ENCODE data around the gene TTC34.
A peak's percentile ranks its signal among the peaks of the same experiment; 100 is the strongest.

The TTC34 gene

GRCh38 chr1:2588661-2589430 is 212.6 kb downstream of the TTC34 start:
- Histone ChIP-seq H3K27me3 (ENCODE audit: low read depth, low read length) (no peaks in the 10 kb centered on the region), H2AFZ (ENCODE audit: low read depth, low read length) (no peak overlapping the region), H4K20me1 (ENCODE audit: insufficient read depth, low read length) (no peaks in the 10 kb centered on the region), H3K4me3 (ENCODE audit: low read length) (no peak overlapping the region), H3K36me3 (replicated peaks; ENCODE audit: low read depth, low read length) (peaks cover 3% of the 10 kb centered on the region), H3K9ac (ENCODE audit: low read length) (no peak overlapping the region), H3K79me2 (ENCODE audit: low read length) (peaks cover 10% of the 10 kb centered on the region; the same call in 1 of the 2 replicates), H3K27ac (ENCODE audit: low read length) (no peak overlapping the region), H3K4me2 (ENCODE audit: low read length) (no peak overlapping the region), H3K9me3 (ENCODE audit: insufficient read depth, low read length) (no peaks in the 10 kb centered on the region), H3K4me1 (ENCODE audit: low read length) (peaks cover 17% of the 10 kb centered on the region)
- TF ChIP-seq EZH2phosphoT487 (IDR thresholded peaks at IDR 0.05; ENCODE audit: low read depth) (no peak), CTCF (IDR thresholded peaks at IDR 0.05; ENCODE audit: low read depth, low read length) (no peak)

- H3K9ac ChIP-seq (ENCODE audit: low read length), result no peak overlapping the region
- TF ChIP-seq CTCF (IDR thresholded peaks at IDR 0.05; ENCODE audit: low read depth, low read length) (no peak), EZH2phosphoT487 (IDR thresholded peaks at IDR 0.05; ENCODE audit: low read depth) (no peak)
- H3K9me3 ChIP-seq (ENCODE audit: insufficient read depth, low read length), result no peaks in the 10 kb centered on the region
- peak overlapping the region; percentile 85 for H3K4me2 ChIP-seq (ENCODE audit: low read length)
- H3K36me3 ChIP-seq (replicated peaks; ENCODE audit: low read depth, low read length), result peaks cover 3% of the 10 kb centered on the region
- no peaks in the 10 kb centered on the region for H4K20me1 ChIP-seq (ENCODE audit: insufficient read depth, low read length)
- peaks cover 20% of the 10 kb centered on the region for H3K4me1 ChIP-seq (ENCODE audit: low read length)
- no peak overlapping the region for H2AFZ ChIP-seq (ENCODE audit: low read depth, low read length)
- H3K4me3 ChIP-seq (ENCODE audit: low read length), result peak overlapping the region; percentile 97; the same call in 1 of the 2 replicates
- peaks cover 10% of the 10 kb centered on the region; the same call in 1 of the 2 replicates for H3K79me2 ChIP-seq (ENCODE audit: low read length)
- H3K27ac ChIP-seq (ENCODE audit: low read length), result no peak overlapping the region
- H3K27me3 ChIP-seq (ENCODE audit: low read depth, low read length), result no peaks in the 10 kb centered on the region
Observed at GRCh38 chr1:2587860-2588571, 213.5 kb downstream of the TTC34 start.

GRCh38 chr1:2587071-2587859 is 214.2 kb downstream of the TTC34 start:
- H2AFZ ChIP-seq (ENCODE audit: low read depth, low read length), result no peak overlapping the region
- H3K79me2 ChIP-seq (ENCODE audit: low read length), result peaks cover 10% of the 10 kb centered on the region; the same call in 1 of the 2 replicates
- H3K4me2 ChIP-seq (ENCODE audit: low read length), result peak overlapping the region; percentile 85
- no peaks in the 10 kb centered on the region for H3K9me3 ChIP-seq (ENCODE audit: insufficient read depth, low read length)
- H3K4me1 ChIP-seq (ENCODE audit: low read length), result peaks cover 21% of the 10 kb centered on the region
- H3K27me3 ChIP-seq (ENCODE audit: low read depth, low read length), result no peaks in the 10 kb centered on the region
- peak overlapping the region; percentile 97 for H3K4me3 ChIP-seq (ENCODE audit: low read length)
- H4K20me1 ChIP-seq (ENCODE audit: insufficient read depth, low read length), result no peaks in the 10 kb centered on the region
- peaks cover 3% of the 10 kb centered on the region for H3K36me3 ChIP-seq (replicated peaks; ENCODE audit: low read depth, low read length)
- H3K9ac ChIP-seq (ENCODE audit: low read length), result peak overlapping the region; percentile 95
- TF ChIP-seq CTCF (IDR thresholded peaks at IDR 0.05; ENCODE audit: low read depth, low read length), result no peak
- no peak for TF ChIP-seq EZH2phosphoT487 (IDR thresholded peaks at IDR 0.05; ENCODE audit: low read depth)
- no peak overlapping the region for H3K27ac ChIP-seq (ENCODE audit: low read length)
